ENCODE data around the gene ZCCHC24. TPM values are rescaled to one million over a fixed set of nuclear protein-coding genes. Genes with fewer than 3 reads are reported as not detected.

ZCCHC24 gene
- total RNA-seq, 1 experiment from 2014 or later = 3.8 TPM

- Histone ChIP-seq H3K4ac (ENCODE audit: low read depth, low read length) (no peak overlapping the region), H3K79me1 (ENCODE audit: insufficient read depth, low read depth, low read length, poor library complexity, severe bottlenecking) (no peaks in the 10 kb centered on the region), H2AK5ac (ENCODE audit: insufficient read length, low read length) (no peak overlapping the region), H3K27ac (ENCODE audit: insufficient read length, low read depth, low read length) (no peak overlapping the region), H2AFZ (ENCODE audit: low read length) (no peak overlapping the region), H2BK120ac (ENCODE audit: low read depth, low read length, poor library complexity, severe bottlenecking) (no peak overlapping the region), H2BK15ac (ENCODE audit: low read depth, low read length) (no peak overlapping the region), H3K23ac (ENCODE audit: insufficient read length, low read depth, low read length) (no peak overlapping the region), H3K79me2 (ENCODE audit: insufficient read depth, low read length) (no peaks in the 10 kb centered on the region), H3T11ph (ENCODE audit: low read length) (no peak overlapping the region), H3K14ac (ENCODE audit: insufficient read depth, low read length) (no peak overlapping the region), H4K91ac (ENCODE audit: insufficient read length, low read depth, low read length) (no peak overlapping the region), H4K5ac (ENCODE audit: insufficient read length, low read depth, low read length) (no peak overlapping the region), H3K23me2 (ENCODE audit: insufficient read length, low read depth, low read length, poor library complexity, severe bottlenecking) (no peaks in the 10 kb centered on the region), H3K4me2 (ENCODE audit: insufficient read depth, insufficient read length, low read length) (no peak overlapping the region), H2BK20ac (ENCODE audit: low read depth, low read length, poor library complexity, severe bottlenecking) (no peak overlapping the region), H3K4me1 (ENCODE audit: insufficient read depth, low read length) (no peaks in the 10 kb centered on the region), H4K20me1 (ENCODE audit: control insufficient read depth, insufficient read depth, insufficient read length) (peaks cover 4% of the 10 kb centered on the region), H3K9me3 (ENCODE audit: control insufficient read depth, low read depth, low read length) (no peaks in the 10 kb centered on the region), H2BK5ac (ENCODE audit: insufficient read length, low read length) (no peak overlapping the region), H3K56ac (ENCODE audit: insufficient read length, low read depth, low read length) (no peak overlapping the region), H3K9ac (ENCODE audit: extremely low read depth, insufficient read length, low read length) (no peak overlapping the region), H2BK12ac (ENCODE audit: insufficient read length, low read depth, low read length) (no peak overlapping the region), H3K18ac (ENCODE audit: insufficient read length, low read depth, low read length) (no peak overlapping the region), H4K8ac (replicated peaks; ENCODE audit: insufficient read length, low read depth, low read length) (no peak overlapping the region), H3K27me3 (ENCODE audit: insufficient read depth, low read length) (no peaks in the 10 kb centered on the region)
- no peak for DNase-seq
- no CpG with 5 or more reads among the region's 12 CpGs for WGBS (ENCODE audit: extremely low coverage, insufficient read length, low lambda C conversion rate)
- no peaks in the 10 kb centered on the region; the same call in 1 of the 2 replicates for H3K27me3 Mint-ChIP-seq (ENCODE audit: low read depth)
- H3K4me1 Mint-ChIP-seq = peaks cover 9 to 19% of the 10 kb centered on the region in 2 experiments
- H3K9me3 Mint-ChIP-seq = no peaks in the 10 kb centered on the region
- H3K4me3 Mint-ChIP-seq = no peak overlapping the region
- TF ChIP-seq, protein P1, sequence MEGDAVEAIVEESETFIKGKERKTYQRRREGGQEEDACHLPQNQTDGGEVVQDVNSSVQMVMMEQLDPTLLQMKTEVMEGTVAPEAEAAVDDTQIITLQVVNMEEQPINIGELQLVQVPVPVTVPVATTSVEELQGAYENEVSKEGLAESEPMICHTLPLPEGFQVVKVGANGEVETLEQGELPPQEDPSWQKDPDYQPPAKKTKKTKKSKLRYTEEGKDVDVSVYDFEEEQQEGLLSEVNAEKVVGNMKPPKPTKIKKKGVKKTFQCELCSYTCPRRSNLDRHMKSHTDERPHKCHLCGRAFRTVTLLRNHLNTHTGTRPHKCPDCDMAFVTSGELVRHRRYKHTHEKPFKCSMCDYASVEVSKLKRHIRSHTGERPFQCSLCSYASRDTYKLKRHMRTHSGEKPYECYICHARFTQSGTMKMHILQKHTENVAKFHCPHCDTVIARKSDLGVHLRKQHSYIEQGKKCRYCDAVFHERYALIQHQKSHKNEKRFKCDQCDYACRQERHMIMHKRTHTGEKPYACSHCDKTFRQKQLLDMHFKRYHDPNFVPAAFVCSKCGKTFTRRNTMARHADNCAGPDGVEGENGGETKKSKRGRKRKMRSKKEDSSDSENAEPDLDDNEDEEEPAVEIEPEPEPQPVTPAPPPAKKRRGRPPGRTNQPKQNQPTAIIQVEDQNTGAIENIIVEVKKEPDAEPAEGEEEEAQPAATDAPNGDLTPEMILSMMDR (conservative IDR thresholded peaks at IDR 0.05) = no peak
- peaks cover 0 to 3% (median 0%) of the 10 kb centered on the region in 3 experiments; a peak in 2 of 7 replicates for H3K36me3 Mint-ChIP-seq (ENCODE audit: insufficient read depth in 1 of 3, low read depth in 3 of 3)
- no peak overlapping the region; a peak in 1 of 7 replicates for H3K27ac Mint-ChIP-seq
These were observed 28.7 kb downstream of the ZCCHC24 start for GRCh38 chr10:79416578-79417255.
